ENCODE data around the gene ZYX. TPM values are rescaled to one million over a fixed set of nuclear protein-coding genes. Genes with fewer than 3 reads are reported as not detected.

The ZYX gene
- total and polyA plus RNA-seq, 2 of the 13 experiments (the other 11 are each of a cell fraction or from before 2014, with no cell fraction given): 9.9 to 13.7 TPM

GRCh38 chr7:143387156-143387975 lies 6.2 kb downstream of the ZYX start (continued):
- TF ChIP-seq NR0B2 (CRISPR knock-in tag; IDR thresholded peaks at IDR 0.05) (no peak), ZBTB42 (CRISPR knock-in tag; IDR thresholded peaks at IDR 0.05) (no peak), ZNF687 (CRISPR knock-in tag; IDR thresholded peaks at IDR 0.05) (peak; percentile 38), PAX8 (CRISPR knock-in tag; IDR thresholded peaks at IDR 0.05; ENCODE audit: borderline replicate concordance) (no peak), ZNF264 (CRISPR knock-in tag; IDR thresholded peaks at IDR 0.05) (no peak), HOXA9 (CRISPR knock-in tag; IDR thresholded peaks at IDR 0.05; ENCODE audit: borderline replicate concordance) (no peak), ZNF235 (CRISPR knock-in tag; IDR thresholded peaks at IDR 0.05; ENCODE audit: borderline replicate concordance) (no peak), STAG1 (CRISPR knock-in tag; IDR thresholded peaks at IDR 0.05) (peak; percentile 24; the same call in 1 of the 2 replicates), ZNF20 (CRISPR knock-in tag; IDR thresholded peaks at IDR 0.05) (no peak)

Measured in HepG2 (cell line).